ENCODE results near the gene DMD. TPM values are rescaled to one million over a fixed set of nuclear protein-coding genes. Genes with fewer than 3 reads are reported as not detected.

Gene DMD
- total and polyA plus RNA-seq, 2 of the 13 experiments (the other 11 are each of a cell fraction or from before 2014, with no cell fraction given), result 17.6 to 25.9 TPM

DNA sequence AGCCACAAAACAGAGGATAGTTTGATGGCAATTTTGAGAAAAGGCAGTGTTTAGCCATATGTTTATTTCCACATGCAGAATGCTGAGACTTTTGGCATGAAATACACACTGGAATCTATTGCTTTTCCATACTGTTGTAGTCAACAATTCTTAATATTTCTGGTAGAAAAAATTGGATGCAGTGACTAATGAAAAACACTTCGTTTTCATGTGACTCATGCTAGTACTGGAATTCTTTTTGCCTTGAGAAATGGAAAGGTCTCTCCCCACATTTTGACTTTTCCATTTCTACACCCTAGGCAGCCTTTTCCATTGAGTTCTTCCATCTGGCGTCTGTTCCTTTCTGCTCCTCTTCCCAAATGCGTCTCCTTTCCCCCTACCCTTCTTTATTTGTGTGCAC is 1714.3 kb downstream of the DMD start:
- H3K27ac ChIP-seq (ENCODE audit: extremely low read length, insufficient read depth, low read length), result no peak overlapping the region
- no peaks in the 10 kb centered on the region for H3K4me1 ChIP-seq (ENCODE audit: insufficient read depth, low read length)
- H3K36me3 ChIP-seq (replicated peaks in 1 of 2; ENCODE audit: control insufficient read depth in 1 of 2, insufficient read depth in 2 of 2, low read length in 2 of 2), result no peaks in the 10 kb centered on the region
- DNase-seq (ENCODE audit: low spot score), result no peak
- ATAC-seq, result no peak
- H2AFZ ChIP-seq (ENCODE audit: low read length), result no peak overlapping the region
- whole genome bisulfite sequencing (ENCODE audit: low lambda C conversion rate), result 32% methylated on average over 3 of the region's 3 CpGs
- no peaks in the 10 kb centered on the region for H3K79me2 ChIP-seq (ENCODE audit: insufficient read depth, low read length)
- H3K9me3 ChIP-seq (ENCODE audit: low read length), result no peaks in the 10 kb centered on the region
- intact Hi-C loops (cut with micrococcal nuclease; ENCODE audit: unreplicated experiment) (no loop called here), in situ Hi-C loops (cut with HindIII; ENCODE audit: extremely low pct_ligation_motif_present, low pct_unique_long_range_greater_than_20kb) (no loop called here)
- POLR2A ChIA-PET, result no interaction called here
- CTCF ChIA-PET (ENCODE audit: low intra/inter-chr PET ratio, low total read pairs), result no interaction called here
- H3K9ac ChIP-seq (ENCODE audit: insufficient read depth, low read depth, low read length), result no peak overlapping the region
- H4K20me1 ChIP-seq (ENCODE audit: insufficient read depth, low read length), result no peaks in the 10 kb centered on the region
- H3K27me3 ChIP-seq (ENCODE audit: control insufficient read depth in 1 of 2, insufficient read depth in 2 of 2, low read length in 2 of 2), result no peaks in the 10 kb centered on the region
- H3K4me3 ChIP-seq (replicated peaks in 1 of 3; ENCODE audit: insufficient read depth in 1 of 3, low read depth in 2 of 3, low read length in 3 of 3), result no peak overlapping the region
- TF ChIP-seq KDM5B (CRISPR knock-in tag; IDR thresholded peaks at IDR 0.05; ENCODE audit: borderline replicate concordance) (no peak), SRSF1 (optimal IDR thresholded peaks at IDR 0.05; ENCODE audit: low read depth, low read length) (no peak)
- TF ChIP-seq, protein P1, sequence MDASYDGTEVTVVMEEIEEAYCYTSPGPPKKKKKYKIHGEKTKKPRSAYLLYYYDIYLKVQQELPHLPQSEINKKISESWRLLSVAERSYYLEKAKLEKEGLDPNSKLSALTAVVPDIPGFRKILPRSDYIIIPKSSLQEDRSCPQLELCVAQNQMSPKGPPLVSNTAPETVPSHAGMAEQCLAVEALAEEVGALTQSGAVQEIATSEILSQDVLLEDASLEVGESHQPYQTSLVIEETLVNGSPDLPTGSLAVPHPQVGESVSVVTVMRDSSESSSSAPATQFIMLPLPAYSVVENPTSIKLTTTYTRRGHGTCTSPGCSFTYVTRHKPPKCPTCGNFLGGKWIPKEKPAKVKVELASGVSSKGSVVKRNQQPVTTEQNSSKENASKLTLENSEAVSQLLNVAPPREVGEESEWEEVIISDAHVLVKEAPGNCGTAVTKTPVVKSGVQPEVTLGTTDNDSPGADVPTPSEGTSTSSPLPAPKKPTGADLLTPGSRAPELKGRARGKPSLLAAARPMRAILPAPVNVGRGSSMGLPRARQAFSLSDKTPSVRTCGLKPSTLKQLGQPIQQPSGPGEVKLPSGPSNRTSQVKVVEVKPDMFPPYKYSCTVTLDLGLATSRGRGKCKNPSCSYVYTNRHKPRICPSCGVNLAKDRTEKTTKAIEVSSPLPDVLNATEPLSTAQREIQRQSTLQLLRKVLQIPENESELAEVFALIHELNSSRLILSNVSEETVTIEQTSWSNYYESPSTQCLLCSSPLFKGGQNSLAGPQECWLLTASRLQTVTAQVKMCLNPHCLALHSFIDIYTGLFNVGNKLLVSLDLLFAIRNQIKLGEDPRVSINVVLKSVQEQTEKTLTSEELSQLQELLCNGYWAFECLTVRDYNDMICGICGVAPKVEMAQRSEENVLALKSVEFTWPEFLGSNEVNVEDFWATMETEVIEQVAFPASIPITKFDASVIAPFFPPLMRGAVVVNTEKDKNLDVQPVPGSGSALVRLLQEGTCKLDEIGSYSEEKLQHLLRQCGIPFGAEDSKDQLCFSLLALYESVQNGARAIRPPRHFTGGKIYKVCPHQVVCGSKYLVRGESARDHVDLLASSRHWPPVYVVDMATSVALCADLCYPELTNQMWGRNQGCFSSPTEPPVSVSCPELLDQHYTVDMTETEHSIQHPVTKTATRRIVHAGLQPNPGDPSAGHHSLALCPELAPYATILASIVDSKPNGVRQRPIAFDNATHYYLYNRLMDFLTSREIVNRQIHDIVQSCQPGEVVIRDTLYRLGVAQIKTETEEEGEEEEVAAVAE (CRISPR knock-in tag; IDR thresholded peaks at IDR 0.05; ENCODE audit: borderline replicate concordance), result no peak
- no peak for FAIRE-seq
- no peak overlapping the region for H3K4me2 ChIP-seq (ENCODE audit: low read depth, low read length)
- BruUV-seq (replicated peaks), result no TSS peak

DNA sequence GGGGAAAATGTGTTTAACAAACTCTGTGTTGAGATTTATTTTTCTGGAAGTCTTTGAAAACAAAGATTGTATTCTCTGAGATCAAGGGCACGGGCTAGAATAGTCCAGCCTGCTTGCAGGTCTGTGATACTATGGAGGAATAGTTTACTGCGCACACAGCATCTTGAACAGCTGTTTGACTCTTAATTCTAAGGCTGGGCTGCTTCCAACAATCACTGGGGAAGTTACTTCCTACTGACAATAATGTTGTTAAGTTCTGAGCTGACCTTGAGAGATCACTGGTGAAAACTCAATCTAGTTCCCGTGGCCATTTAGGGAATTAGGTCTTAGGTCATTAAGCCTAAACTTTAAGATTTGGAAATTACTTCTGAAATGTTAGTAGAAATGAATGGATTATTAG is 1723.4 kb downstream of the DMD start:
- FAIRE-seq, result no peak

More for the DNA sequence above, 1723.4 kb downstream of the DMD start:
- ChIA-PET POLR2A (no interaction called here), CTCF (ENCODE audit: low intra/inter-chr PET ratio, low total read pairs) (no interaction called here)
- no peaks in the 10 kb centered on the region for H3K79me2 ChIP-seq (ENCODE audit: insufficient read depth, low read length)
- H3K4me3 ChIP-seq (replicated peaks in 1 of 3; ENCODE audit: insufficient read depth in 1 of 3, low read depth in 2 of 3, low read length in 3 of 3), result no peak overlapping the region
- no peak overlapping the region for H3K9ac ChIP-seq (ENCODE audit: insufficient read depth, low read depth, low read length)
- intact Hi-C loops (cut with micrococcal nuclease; ENCODE audit: unreplicated experiment) (no loop called here), in situ Hi-C loops (cut with HindIII; ENCODE audit: extremely low pct_ligation_motif_present, low pct_unique_long_range_greater_than_20kb) (no loop called here)
- H3K4me2 ChIP-seq (ENCODE audit: low read depth, low read length), result no peak overlapping the region
- no peak overlapping the region for H2AFZ ChIP-seq (ENCODE audit: low read length)
- no peaks in the 10 kb centered on the region for H3K9me3 ChIP-seq (ENCODE audit: low read length)
- no peak overlapping the region for H3K27ac ChIP-seq (ENCODE audit: extremely low read length, insufficient read depth, low read length)
- no peak for TF ChIP-seq KDM1A (CRISPR knock-in tag; IDR thresholded peaks at IDR 0.05)
- TF ChIP-seq, protein P2, sequence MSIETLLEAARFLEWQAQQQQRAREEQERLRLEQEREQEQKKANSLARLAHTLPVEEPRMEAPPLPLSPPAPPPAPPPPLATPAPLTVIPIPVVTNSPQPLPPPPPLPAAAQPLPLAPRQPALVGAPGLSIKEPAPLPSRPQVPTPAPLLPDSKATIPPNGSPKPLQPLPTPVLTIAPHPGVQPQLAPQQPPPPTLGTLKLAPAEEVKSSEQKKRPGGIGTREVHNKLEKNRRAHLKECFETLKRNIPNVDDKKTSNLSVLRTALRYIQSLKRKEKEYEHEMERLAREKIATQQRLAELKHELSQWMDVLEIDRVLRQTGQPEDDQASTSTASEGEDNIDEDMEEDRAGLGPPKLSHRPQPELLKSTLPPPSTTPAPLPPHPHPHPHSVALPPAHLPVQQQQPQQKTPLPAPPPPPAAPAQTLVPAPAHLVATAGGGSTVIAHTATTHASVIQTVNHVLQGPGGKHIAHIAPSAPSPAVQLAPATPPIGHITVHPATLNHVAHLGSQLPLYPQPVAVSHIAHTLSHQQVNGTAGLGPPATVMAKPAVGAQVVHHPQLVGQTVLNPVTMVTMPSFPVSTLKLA (IDR thresholded peaks at IDR 0.05), result no peak
- no peaks in the 10 kb centered on the region for H3K27me3 ChIP-seq (ENCODE audit: control insufficient read depth in 1 of 2, insufficient read depth in 2 of 2, low read length in 2 of 2)
- H4K20me1 ChIP-seq (ENCODE audit: insufficient read depth, low read length), result no peaks in the 10 kb centered on the region
- 27% methylated on average over 3 of the region's 3 CpGs for WGBS (ENCODE audit: low lambda C conversion rate)
- H3K4me1 ChIP-seq (ENCODE audit: insufficient read depth, low read length), result no peaks in the 10 kb centered on the region
- DNase-seq (ENCODE audit: low spot score) (no peak), ATAC-seq (no peak)
- BruUV-seq (replicated peaks), result no TSS peak
- no peaks in the 10 kb centered on the region for H3K36me3 ChIP-seq (replicated peaks in 1 of 2; ENCODE audit: control insufficient read depth in 1 of 2, insufficient read depth in 2 of 2, low read length in 2 of 2)

Measured in HepG2 (cell line).